Endothelial cell of umbilical vein (primary cell): ENCODE data around the gene KLF16. TPM values are rescaled to one million over a fixed set of nuclear protein-coding genes. Genes with fewer than 3 reads are reported as not detected.

Source experiments
- BruUV-seq: library from RNA; stranded (reverse); fragments of 400-500 nt; replicated peaks from 2 replicates; lab custom pipeline; 2021; lab: Mats Ljungman, UMichigan
- CTCF ChIA-PET: fragments of 300-600, 350-600 bp; sonication (Branson Sonifier 250); formaldehyde crosslinking; loops from one replicate; lab custom pipeline; 2021; ENCODE audit warnings: antibody characterized with exemption, inconsistent platforms; lab: Charles Lee
- POLR2A ChIA-PET: fragments of 300-600, 350-600 bp; sonication (Branson Sonifier 250); formaldehyde crosslinking; loops from one replicate; lab custom pipeline; 2021; ENCODE audit warnings: antibody characterized with exemption, inconsistent platforms; lab: Charles Lee
- DNase-seq: peaks from one replicate; pipeline ENCODE4 v3.0.0-alpha.2; 2011; ENCODE audit warnings: low read depth, low spot score
- FAIRE-seq: peaks from 2 replicates; lab custom pipeline; 2011; peaks lifted over from hg19 to GRCh38; lab: Jason Lieb, UNC
- H2AFZ ChIP-seq: 2 replicates; pipeline ENCODE4 v1.6.0; 2012; ENCODE audit warnings: low read depth, low read length, control low read depth, inconsistent platforms
- H3K27ac ChIP-seq: 2 replicates; pipeline ENCODE4 v1.5.1; 2011; ENCODE audit warnings: low read depth, mild to moderate bottlenecking, control low read depth, low read length, moderate library complexity; ENCODE audit not compliant: insufficient read depth
- H3K27me3 ChIP-seq, 2 experiments: 2 replicates each; pipeline versions ENCODE4 v1.6.0 to v1.6.1; 2011; ENCODE audit warnings: low read length in 2 of 2, mixed read lengths in 1 of 2; ENCODE audit not compliant: control insufficient read depth in 2 of 2, insufficient read depth in 2 of 2
- H3K36me3 ChIP-seq, 2 experiments: 2 replicates in 1 of 2; 3 replicates in 1 of 2; pipeline ENCODE4 v1.5.1; 2011; ENCODE audit warnings: low read length in 2 of 2, mild to moderate bottlenecking in 1 of 2, moderate library complexity in 1 of 2; ENCODE audit not compliant: control insufficient read depth in 2 of 2, insufficient read depth in 2 of 2; ENCODE audit errors: extremely low read depth in 1 of 2
- H3K4me1 ChIP-seq: 3 replicates; pipeline ENCODE4 v1.5.1; 2011; ENCODE audit warnings: mild to moderate bottlenecking, low read length; ENCODE audit not compliant: control insufficient read depth, insufficient read depth; ENCODE audit errors: extremely low read depth
- H3K4me2 ChIP-seq: 2 replicates; pipeline ENCODE4 v1.6.1; 2011; ENCODE audit warnings: low read length, control low read depth, mixed read lengths; ENCODE audit not compliant: insufficient read depth
- H3K4me3 ChIP-seq, 3 experiments: fragments of 200-600 bp in 1 of 3; sonication (generic), shearing (Covaris generic) in 1 of 3; replicated peaks in 1 of 3; 2 replicates each; pipeline ENCODE4 v1.5.1; 2011 to 2016; ENCODE audit warnings: control low read depth in 3 of 3, low read length in 3 of 3, mild to moderate bottlenecking in 2 of 3, inconsistent platforms in 1 of 3, low read depth in 1 of 3, moderate library complexity in 1 of 3; ENCODE audit not compliant: insufficient read depth in 1 of 3
- H3K79me2 ChIP-seq: 2 replicates; pipeline ENCODE4 v1.6.0; 2012; ENCODE audit warnings: low read length, inconsistent platforms; ENCODE audit not compliant: control insufficient read depth, insufficient read depth
- H3K9ac ChIP-seq: replicated peaks from 2 replicates; pipeline ENCODE3; 2011; ENCODE audit warnings: low read length, control low read depth; ENCODE audit not compliant: insufficient read depth; ENCODE audit errors: extremely low read depth
- H3K9me1 ChIP-seq: replicated peaks from 3 replicates; pipeline ENCODE4 v1.6.0; 2011; ENCODE audit warnings: mild to moderate bottlenecking, low read length; ENCODE audit not compliant: control insufficient read depth, insufficient read depth; ENCODE audit errors: extremely low read depth
- H3K9me3 ChIP-seq: replicated peaks from 2 replicates; pipeline ENCODE4 v1.5.1; 2012; ENCODE audit warnings: low read length, inconsistent platforms; ENCODE audit not compliant: control insufficient read depth, insufficient read depth
- H4K20me1 ChIP-seq: replicated peaks from 2 replicates; pipeline ENCODE3; 2011; ENCODE audit warnings: mild to moderate bottlenecking, low read length; ENCODE audit not compliant: control insufficient read depth, insufficient read depth; ENCODE audit errors: extremely low read depth
- CTCF ChIP-seq, 2 donors: IDR thresholded peaks; 1 replicate in 1 of 2; 2 replicates in 1 of 2; pipeline ENCODE4 v1.5.1; 2011; ENCODE audit warnings: low read length in 2 of 2, mild to moderate bottlenecking in 2 of 2, moderate library complexity in 2 of 2, control low read depth in 1 of 2, inconsistent platforms in 1 of 2, low read depth in 1 of 2; ENCODE audit not compliant: insufficient read depth in 1 of 2; ENCODE audit errors: extremely low read depth in 1 of 2
- MAX ChIP-seq: IDR thresholded peaks from 2 replicates; pipeline ENCODE4 v1.6.1; 2011; ENCODE audit not compliant: insufficient read depth, insufficient read length
- POLR2A ChIP-seq: IDR thresholded peaks from 2 replicates; pipeline ENCODE4 v1.6.1; 2012; ENCODE audit warnings: low read depth, mild to moderate bottlenecking, control low read depth, low read length
- dilution Hi-C: fragments of 300-500 bp; cut with MboI; formaldehyde crosslinking; loops from one replicate; pipeline ENCODE4 v1.15.0; 2019; ENCODE audit warnings: low sequenced_read_pairs; ENCODE audit not compliant: extremely low pct_ligation_motif_present
- intact Hi-C: fragments of 100-400 bp; cut with micrococcal nuclease; formaldehyde crosslinking; loops from one replicate; pipeline ENCODE4 v1.10.0; 2022
- polyA plus RNA-seq, 4 experiments: library from polyadenylated mRNA; depleted of rRNA in 3 of 4; stranded (reverse) in 3 of 4; unstranded in 1 of 4; fragments of >200 nt; gene quantifications; 2 replicates each; pipeline versions ENCODE4 v1.2.1 to v1.2.3, GENCODE V29; 2011 to 2012; ENCODE audit warnings: missing spikeins in 1 of 4
- total RNA-seq: library from RNA; stranded (reverse); gene quantifications from 2 replicates; pipeline ENCODE4 v1.2.3, GENCODE V29; 2021

Gene KLF16
- total and polyA plus RNA-seq, 2 donors (not counting 3 experiments of a cell fraction or from before 2014, with no cell fraction given) = 11.6 to 36.6 TPM

GRCh38 chr19:1847684-1848398 is 15.5 kb downstream of the KLF16 start:
- TSS peak; percentile 33 for BruUV-seq
- H3K4me2 ChIP-seq = peak overlapping the region; percentile 81
- H3K4me3 ChIP-seq = peak overlapping the region; percentile 47 to 76 (median 67)
- H3K27ac ChIP-seq = peak overlapping the region; percentile 99
- dilution Hi-C loops = no loop called here
- no peak overlapping the region for H2AFZ ChIP-seq
- TF ChIP-seq MAX (peak; percentile 39), CTCF (IDR thresholded peaks at IDR 0.05; ENCODE audit: extremely low read depth in 1 of 2, insufficient read depth in 1 of 2, low read depth in 1 of 2, low read length in 2 of 2) (no peak)
- no peaks in the 10 kb centered on the region for H4K20me1 ChIP-seq
- CTCF ChIA-PET = interaction anchor here (2.3 kb wide), 1 partner anchor 10 kb away, joined by 10 read pairs; no protein-coding TSS in a partner anchor
- intact Hi-C loops = loop anchor here (1.0 kb wide), 1 partner anchor 15 kb away; the partner anchor contains the start of gene KLF16
- DNase-seq (peak; percentile 64), FAIRE-seq (peak; percentile 75)
- H3K36me3 ChIP-seq = peaks cover 0 to 2% of the 10 kb centered on the region in 2 experiments
- H3K9me3 ChIP-seq = no peaks in the 10 kb centered on the region
- peaks cover 8% of the 10 kb centered on the region for H3K4me1 ChIP-seq
- POLR2A ChIA-PET = no interaction called here
- peaks cover 53% of the 10 kb centered on the region for H3K79me2 ChIP-seq
- no peaks in the 10 kb centered on the region for H3K27me3 ChIP-seq
- H3K9me1 ChIP-seq = no peaks in the 10 kb centered on the region
- peak overlapping the region; percentile 99 for H3K9ac ChIP-seq

GRCh38 chr19:1847348-1847683 is 16.1 kb downstream of the KLF16 start:
- H3K9ac ChIP-seq = peak overlapping the region; percentile 99
- no peaks in the 10 kb centered on the region for H4K20me1 ChIP-seq
- dilution Hi-C loops (no loop called here), intact Hi-C loops (loop anchor here (1.0 kb wide), 1 partner anchor 16 kb away; the partner anchor contains the start of gene KLF16)
- H3K9me3 ChIP-seq = no peaks in the 10 kb centered on the region
- POLR2A ChIA-PET = no interaction called here
- TSS peak; percentile 32 for BruUV-seq
- peaks cover 56% of the 10 kb centered on the region for H3K79me2 ChIP-seq
- peak overlapping the region; percentile 81 for H3K4me2 ChIP-seq
- no peak for DNase-seq
- peak overlapping the region; percentile 47 to 76 (median 67) for H3K4me3 ChIP-seq
- H3K27ac ChIP-seq = peak overlapping the region; percentile 99
- H3K4me1 ChIP-seq = peaks cover 8% of the 10 kb centered on the region
- no peaks in the 10 kb centered on the region for H3K9me1 ChIP-seq
- no peaks in the 10 kb centered on the region for H3K27me3 ChIP-seq
- CTCF ChIA-PET = interaction anchor here (2.3 kb wide), 1 partner anchor 10 kb away, joined by 10 read pairs; no protein-coding TSS in a partner anchor
- peaks cover 0 to 2% of the 10 kb centered on the region in 2 experiments for H3K36me3 ChIP-seq
- TF ChIP-seq CTCF (IDR thresholded peaks at IDR 0.05; ENCODE audit: extremely low read depth in 1 of 2, insufficient read depth in 1 of 2, low read depth in 1 of 2, low read length in 2 of 2) (no peak), POLR2A (no peak)
- FAIRE-seq = no peak
- H2AFZ ChIP-seq = no peak overlapping the region
